Measurements from ENCODE around the gene GALNTL6. TPM values are rescaled to one million over a fixed set of nuclear protein-coding genes. Genes with fewer than 3 reads are reported as not detected.
"Not testable (repeated sequence)": the region's sequence is repeated elsewhere in the genome, so short reads cannot be mapped to it uniquely, and the experiment has no call there.

Gene GALNTL6
- total RNA-seq, 1 donor from 2014 or later, result 0.61 TPM

GRCh38 chr4:173019664-173020063, 1206.5 kb downstream of the GALNTL6 start:
- no peak overlapping the region for H3K4me2 ChIP-seq (ENCODE audit: low read length)
- no peak overlapping the region for H3K27ac ChIP-seq (ENCODE audit: low read depth, low read length)
- H3K27me3 ChIP-seq (ENCODE audit: insufficient read depth, low read length), result peaks cover 12% of the 10 kb centered on the region
- H3K4me3 ChIP-seq (ENCODE audit: insufficient read depth, low read depth, low read length), result no peak overlapping the region
- H3K9me3 ChIP-seq (ENCODE audit: insufficient read depth, low read depth, low read length), result no peaks in the 10 kb centered on the region
- H3K4me1 Mint-ChIP-seq (ENCODE audit: low read depth, unreplicated experiment), result peaks cover 8% of the 10 kb centered on the region
- no peak overlapping the region for H3K9ac ChIP-seq (ENCODE audit: low read length)
- no peaks in the 10 kb centered on the region for H3K36me3 Mint-ChIP-seq (ENCODE audit: low read depth, unreplicated experiment)
- H3K9me3 Mint-ChIP-seq (ENCODE audit: unreplicated experiment), result peaks cover 2% of the 10 kb centered on the region
- H4K20me1 ChIP-seq (ENCODE audit: insufficient read depth, low read length), result no peaks in the 10 kb centered on the region
- no peak overlapping the region for H3K4me3 Mint-ChIP-seq (ENCODE audit: unreplicated experiment)
- TF ChIP-seq EZH2 (IDR thresholded peaks at IDR 0.05; ENCODE audit: insufficient read depth, low read length) (no peak), CTCF (IDR thresholded peaks at IDR 0.05; ENCODE audit: insufficient read depth, low read depth, low read length) (no peak)
- DNase-seq (ENCODE audit: low read depth), result no peak
- H2AFZ ChIP-seq (ENCODE audit: low read depth, low read length), result no peak overlapping the region
- H3K27ac Mint-ChIP-seq (ENCODE audit: unreplicated experiment), result no peak overlapping the region
- no peaks in the 10 kb centered on the region for H3K36me3 ChIP-seq (ENCODE audit: insufficient read depth, low read length)
- no peaks in the 10 kb centered on the region for H3K4me1 ChIP-seq (ENCODE audit: insufficient read depth, low read length)
- no peaks in the 10 kb centered on the region for H3K79me2 ChIP-seq (ENCODE audit: insufficient read depth, low read length)
- FAIRE-seq, result no peak
- no peaks in the 10 kb centered on the region for H3K27me3 Mint-ChIP-seq (ENCODE audit: low read depth, unreplicated experiment)

GRCh38 chr4:173021746-173022573, 1208.8 kb downstream of the GALNTL6 start:
- H3K27ac Mint-ChIP-seq (ENCODE audit: unreplicated experiment); H3K79me2 ChIP-seq (ENCODE audit: insufficient read depth, low read length); H3K4me3 ChIP-seq (ENCODE audit: insufficient read depth, low read depth, low read length); H3K4me3 Mint-ChIP-seq (ENCODE audit: unreplicated experiment); H3K36me3 Mint-ChIP-seq (ENCODE audit: low read depth, unreplicated experiment); H3K27me3 Mint-ChIP-seq (ENCODE audit: low read depth, unreplicated experiment); H3K9ac ChIP-seq (ENCODE audit: low read length); H3K9me3 Mint-ChIP-seq (ENCODE audit: unreplicated experiment); H3K4me1 ChIP-seq (ENCODE audit: insufficient read depth, low read length); H3K27ac ChIP-seq (ENCODE audit: low read depth, low read length); H3K9me3 ChIP-seq (ENCODE audit: insufficient read depth, low read depth, low read length); H4K20me1 ChIP-seq (ENCODE audit: insufficient read depth, low read length); DNase-seq (ENCODE audit: low read depth); H2AFZ ChIP-seq (ENCODE audit: low read depth, low read length); H3K36me3 ChIP-seq (ENCODE audit: insufficient read depth, low read length); H3K4me2 ChIP-seq (ENCODE audit: low read length); H3K4me1 Mint-ChIP-seq (ENCODE audit: low read depth, unreplicated experiment): not testable (repeated sequence)
- peak; percentile 50 for FAIRE-seq
- peaks cover 12% of the 10 kb centered on the region for H3K27me3 ChIP-seq (ENCODE audit: insufficient read depth, low read length)

- Histone ChIP-seq H3K27ac (ENCODE audit: low read depth, low read length) (no peak overlapping the region), H3K9ac (ENCODE audit: low read length) (no peak overlapping the region), H2AFZ (ENCODE audit: low read depth, low read length) (no peak overlapping the region), H3K27me3 (ENCODE audit: insufficient read depth, low read length) (peaks cover 12% of the 10 kb centered on the region), H3K79me2 (ENCODE audit: insufficient read depth, low read length) (no peaks in the 10 kb centered on the region), H3K36me3 (ENCODE audit: insufficient read depth, low read length) (no peaks in the 10 kb centered on the region), H3K4me1 (ENCODE audit: insufficient read depth, low read length) (no peaks in the 10 kb centered on the region), H3K9me3 (ENCODE audit: insufficient read depth, low read depth, low read length) (no peaks in the 10 kb centered on the region), H3K4me3 (ENCODE audit: insufficient read depth, low read depth, low read length) (no peak overlapping the region), H3K4me2 (ENCODE audit: low read length) (no peak overlapping the region), H4K20me1 (ENCODE audit: insufficient read depth, low read length) (no peaks in the 10 kb centered on the region)
- no peak overlapping the region for H3K4me3 Mint-ChIP-seq (ENCODE audit: unreplicated experiment)
- peak; percentile 10 for DNase-seq (ENCODE audit: low read depth)
- H3K4me1 Mint-ChIP-seq (ENCODE audit: low read depth, unreplicated experiment), result peaks cover 7% of the 10 kb centered on the region
- TF ChIP-seq CTCF (IDR thresholded peaks at IDR 0.05; ENCODE audit: insufficient read depth, low read depth, low read length), result no peak
- no peak for TF ChIP-seq EZH2 (IDR thresholded peaks at IDR 0.05; ENCODE audit: insufficient read depth, low read length)
- FAIRE-seq, result no peak
- H3K27me3 Mint-ChIP-seq (ENCODE audit: low read depth, unreplicated experiment), result no peaks in the 10 kb centered on the region
- no peak overlapping the region for H3K27ac Mint-ChIP-seq (ENCODE audit: unreplicated experiment)
- H3K36me3 Mint-ChIP-seq (ENCODE audit: low read depth, unreplicated experiment), result no peaks in the 10 kb centered on the region
- H3K9me3 Mint-ChIP-seq (ENCODE audit: unreplicated experiment), result no peaks in the 10 kb centered on the region
Measured at GRCh38 chr4:173024203-173024602, 1211.0 kb downstream of the GALNTL6 start.
